Colon (tissue), 2 donors: ENCODE measurements around the gene DKK1.
A peak's percentile ranks its signal among the peaks of the same experiment; 100 is the strongest.

ENCODE experiments used
- FAIRE-seq: peaks from 2 replicates; lab custom pipeline; 2012; peaks lifted over from hg19 to GRCh38; lab: Jason Lieb, UNC
- donor health status: control.
- donor health status: control.

DKK1 gene, protein sequence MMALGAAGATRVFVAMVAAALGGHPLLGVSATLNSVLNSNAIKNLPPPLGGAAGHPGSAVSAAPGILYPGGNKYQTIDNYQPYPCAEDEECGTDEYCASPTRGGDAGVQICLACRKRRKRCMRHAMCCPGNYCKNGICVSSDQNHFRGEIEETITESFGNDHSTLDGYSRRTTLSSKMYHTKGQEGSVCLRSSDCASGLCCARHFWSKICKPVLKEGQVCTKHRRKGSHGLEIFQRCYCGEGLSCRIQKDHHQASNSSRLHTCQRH

DNA sequence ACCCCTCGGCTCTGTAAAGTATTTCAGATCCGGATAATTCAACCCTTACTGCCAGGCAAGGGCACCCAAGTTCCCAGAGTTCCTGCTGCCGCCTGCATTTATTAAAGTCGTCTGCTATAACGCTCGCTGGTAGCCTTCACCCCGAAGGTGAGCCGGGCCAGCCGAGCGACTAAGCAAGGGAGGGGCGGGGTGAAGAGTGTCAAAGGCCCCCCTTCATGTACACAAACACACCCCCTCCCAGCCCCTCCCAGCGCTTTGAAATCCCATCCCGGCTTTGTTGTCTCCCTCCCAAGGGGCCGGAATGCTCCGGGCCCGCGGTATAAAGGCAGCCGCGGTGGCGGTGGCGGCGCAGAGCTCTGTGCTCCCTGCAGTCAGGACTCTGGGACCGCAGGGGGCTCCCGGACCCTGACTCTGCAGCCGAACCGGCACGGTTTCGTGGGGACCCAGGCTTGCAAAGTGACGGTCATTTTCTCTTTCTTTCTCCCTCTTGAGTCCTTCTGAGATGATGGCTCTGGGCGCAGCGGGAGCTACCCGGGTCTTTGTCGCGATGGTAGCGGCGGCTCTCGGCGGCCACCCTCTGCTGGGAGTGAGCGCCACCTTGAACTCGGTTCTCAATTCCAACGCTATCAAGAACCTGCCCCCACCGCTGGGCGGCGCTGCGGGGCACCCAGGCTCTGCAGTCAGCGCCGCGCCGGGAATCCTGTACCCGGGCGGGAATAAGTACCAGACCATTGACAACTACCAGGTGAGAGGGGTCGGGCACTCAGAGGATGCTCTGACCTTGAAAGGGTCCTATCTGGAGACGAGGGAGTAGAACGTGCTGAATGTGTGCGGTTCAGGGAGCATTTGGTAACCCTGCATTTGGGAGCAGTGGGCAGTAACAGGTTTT, at the start of gene DKK1:
DKK1 (plus strand) TSS at position 349 of the 889 bp plus-strand sequence; CDS start at position 503, 154 bp downstream.
- no peak for FAIRE-seq

DNA sequence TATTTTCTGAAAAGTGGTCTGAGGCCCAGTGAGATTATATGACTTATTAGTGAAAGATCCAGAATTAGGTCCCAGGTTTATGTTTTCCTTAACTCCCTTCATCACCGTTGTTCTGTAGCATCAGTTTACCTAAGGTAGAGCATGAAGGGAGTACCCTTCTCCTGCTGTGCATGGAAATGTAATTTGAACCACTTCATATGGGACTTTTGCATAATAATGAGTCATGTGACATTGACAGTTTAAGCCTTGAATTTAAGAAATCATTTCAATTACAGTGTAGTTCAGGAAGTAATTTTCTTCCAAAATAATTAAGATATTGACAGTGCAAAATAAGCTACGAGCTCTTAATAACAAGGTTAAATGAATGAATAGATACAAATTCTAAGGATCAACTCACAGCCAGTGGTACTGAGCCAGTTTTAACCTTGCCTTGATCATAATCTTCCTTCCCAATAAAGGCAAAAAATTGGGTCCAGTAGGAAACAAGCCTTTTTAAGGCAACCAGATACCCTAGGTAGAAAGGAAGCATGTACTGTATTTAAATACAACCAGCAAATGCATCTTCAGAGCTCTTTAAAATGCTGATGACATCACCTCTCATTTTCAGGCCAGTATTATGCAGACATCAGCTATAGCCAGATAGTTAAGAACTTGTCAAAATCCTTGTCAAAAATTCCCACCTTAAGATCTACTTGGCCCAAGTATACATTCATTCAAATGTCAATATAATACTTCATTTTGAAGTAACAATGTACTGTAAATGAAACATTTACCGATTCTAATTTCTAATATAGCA, 48.8 kb upstream of the DKK1 start:
- FAIRE-seq, result no peak

DNA sequence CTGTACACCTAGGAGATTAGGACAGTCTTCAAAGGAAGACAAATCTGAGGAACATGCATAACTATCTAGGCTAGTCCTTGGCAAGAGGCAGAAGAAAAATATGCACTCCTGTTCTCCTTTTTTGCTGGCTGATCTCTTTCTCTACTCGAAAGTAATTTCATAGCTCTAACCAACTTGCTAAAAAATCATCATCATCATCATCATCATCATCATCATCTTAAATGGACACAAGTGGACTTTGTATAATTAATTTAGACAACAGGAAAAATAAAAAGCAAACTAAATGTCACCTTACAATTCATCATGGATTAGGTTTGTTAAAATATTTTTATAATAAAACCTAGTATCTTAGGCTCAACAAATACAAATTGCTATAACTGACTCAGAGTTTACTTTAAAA, 47.2 kb upstream of the DKK1 start:
- FAIRE-seq, result no peak

DNA sequence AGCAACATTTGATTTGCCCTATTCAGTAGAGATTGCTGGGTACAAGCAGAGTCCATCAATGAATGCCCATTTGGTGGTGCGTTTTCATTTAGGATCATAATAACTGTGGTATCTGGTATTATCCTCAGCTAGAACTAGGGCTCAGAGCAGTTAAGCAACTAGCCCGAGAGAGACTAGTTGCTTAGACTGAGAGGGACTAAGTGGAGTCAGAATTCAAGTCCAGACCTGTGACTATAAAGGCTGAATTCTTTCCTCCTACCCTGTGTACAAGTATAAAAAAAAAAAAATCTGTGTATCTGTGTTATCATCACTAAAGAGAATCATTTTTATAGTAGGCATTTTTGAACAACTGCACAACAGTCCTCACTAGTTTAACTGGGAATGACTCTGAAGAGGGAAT, 45.3 kb upstream of the DKK1 start:
- no peak for FAIRE-seq

DNA sequence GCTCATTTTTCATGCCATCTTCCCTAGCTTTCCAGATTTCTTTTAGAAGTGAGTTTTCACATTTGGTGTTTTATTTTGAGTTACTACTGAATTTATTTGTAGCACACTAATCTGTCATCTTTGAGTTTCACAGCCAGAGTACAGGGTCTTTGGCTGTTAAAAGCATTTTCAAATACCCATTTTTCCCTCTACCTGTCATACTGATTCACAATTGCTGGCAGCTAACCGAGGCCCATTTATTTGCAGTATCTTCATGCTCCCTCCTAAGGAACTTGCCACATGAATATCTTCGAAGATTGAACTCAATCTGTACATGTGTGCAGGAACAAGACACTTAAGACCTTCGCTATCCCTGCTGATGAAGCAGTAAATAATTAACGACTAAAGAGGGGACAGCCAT, 44.8 kb upstream of the DKK1 start:
- no peak for FAIRE-seq

DNA sequence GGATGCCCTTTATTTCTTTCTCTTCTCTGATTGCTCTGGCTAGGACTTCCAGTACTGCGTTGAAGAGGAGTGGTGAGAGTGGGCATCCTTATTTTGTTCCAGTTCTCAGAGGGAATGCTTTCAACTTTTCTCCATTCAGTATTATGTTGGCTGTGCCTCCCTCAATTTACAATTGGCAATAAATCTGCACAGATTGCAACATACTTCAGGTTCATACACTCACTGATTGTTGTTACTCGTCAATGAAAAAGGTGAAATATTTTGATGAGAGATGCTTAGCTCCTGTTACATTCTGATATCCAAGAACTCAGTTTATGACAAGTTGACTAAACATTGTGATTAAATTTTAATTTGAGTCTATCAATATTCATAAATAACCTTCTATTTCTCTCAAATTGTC, 37.9 kb upstream of the DKK1 start:
- no peak for FAIRE-seq

DNA sequence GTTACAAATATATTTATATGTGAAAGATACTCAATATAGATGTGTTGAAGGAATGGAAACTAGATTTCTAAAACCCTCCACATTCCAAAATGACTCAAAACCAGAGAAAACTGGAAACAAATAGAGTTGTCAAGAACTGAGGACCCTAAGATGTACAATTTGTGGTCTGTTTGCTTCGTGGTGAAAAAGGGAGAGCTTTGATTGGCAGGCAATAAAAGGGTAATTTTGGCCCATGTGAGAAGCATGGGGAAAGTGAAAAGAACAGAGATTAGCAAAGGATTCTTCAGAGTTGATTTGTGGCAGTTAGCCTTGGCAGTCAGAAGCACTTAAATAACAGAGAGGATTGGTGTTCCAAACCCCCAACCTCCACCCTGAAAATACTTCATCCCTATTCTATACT, 37.1 kb upstream of the DKK1 start:
- FAIRE-seq, result no peak

DNA sequence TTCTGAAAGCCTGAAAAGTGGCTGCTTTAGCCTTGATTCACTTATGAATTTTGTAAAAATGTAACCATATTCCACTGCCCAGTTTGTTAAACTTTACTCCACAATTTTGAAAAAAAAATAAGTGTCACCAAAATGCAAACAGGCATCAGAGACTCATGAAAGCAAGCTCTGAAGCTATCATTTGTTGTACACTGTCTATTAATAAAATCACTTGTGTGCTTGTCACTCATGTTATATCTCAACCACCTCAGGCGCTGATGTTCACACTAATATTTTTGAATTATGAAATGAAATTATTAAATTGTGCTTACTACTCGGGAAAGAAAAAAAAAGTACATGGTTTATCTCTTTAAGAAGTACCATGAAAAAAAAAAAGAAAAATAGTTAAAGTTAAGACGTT, 34.5 kb upstream of the DKK1 start:
- FAIRE-seq, result no peak

DNA sequence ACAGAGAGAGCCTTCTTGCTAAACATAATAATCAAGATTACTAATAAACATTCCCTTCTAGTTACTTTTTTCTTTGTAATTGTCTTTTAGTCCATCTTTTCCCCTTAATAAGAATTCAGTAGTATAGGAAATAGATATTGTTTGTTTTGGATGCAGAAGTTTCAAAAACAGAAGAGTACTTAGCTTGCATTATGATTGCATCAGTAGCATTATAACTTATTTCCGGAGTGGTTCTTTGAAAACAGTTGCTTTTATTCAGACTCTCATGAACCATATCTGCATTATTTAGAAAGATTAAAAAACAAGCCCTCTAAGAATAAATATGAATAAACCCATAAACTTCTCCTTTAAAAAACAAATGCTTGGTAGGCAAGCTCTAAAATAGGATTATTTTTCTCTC, 34.0 kb upstream of the DKK1 start:
- FAIRE-seq, result no peak

DNA sequence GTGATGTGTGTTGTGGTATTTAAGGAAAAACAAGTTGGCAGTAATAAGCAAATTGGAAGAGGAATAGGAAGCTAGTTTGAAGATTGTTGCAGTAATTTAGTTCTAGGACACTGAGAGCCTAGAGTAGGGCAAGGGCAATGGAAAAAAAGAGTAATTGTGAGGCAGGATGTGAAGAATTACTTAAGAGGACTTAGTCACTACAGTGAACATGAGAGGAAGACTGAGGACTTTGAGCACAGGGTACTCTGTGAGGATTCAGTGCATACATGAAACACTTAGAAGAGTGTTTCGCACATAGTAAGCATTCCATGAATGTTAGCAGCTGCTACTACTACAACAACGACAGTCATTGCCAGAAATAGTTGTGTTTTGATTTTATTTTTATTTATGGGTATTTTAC, 30.9 kb upstream of the DKK1 start:
- FAIRE-seq, result no peak

DNA sequence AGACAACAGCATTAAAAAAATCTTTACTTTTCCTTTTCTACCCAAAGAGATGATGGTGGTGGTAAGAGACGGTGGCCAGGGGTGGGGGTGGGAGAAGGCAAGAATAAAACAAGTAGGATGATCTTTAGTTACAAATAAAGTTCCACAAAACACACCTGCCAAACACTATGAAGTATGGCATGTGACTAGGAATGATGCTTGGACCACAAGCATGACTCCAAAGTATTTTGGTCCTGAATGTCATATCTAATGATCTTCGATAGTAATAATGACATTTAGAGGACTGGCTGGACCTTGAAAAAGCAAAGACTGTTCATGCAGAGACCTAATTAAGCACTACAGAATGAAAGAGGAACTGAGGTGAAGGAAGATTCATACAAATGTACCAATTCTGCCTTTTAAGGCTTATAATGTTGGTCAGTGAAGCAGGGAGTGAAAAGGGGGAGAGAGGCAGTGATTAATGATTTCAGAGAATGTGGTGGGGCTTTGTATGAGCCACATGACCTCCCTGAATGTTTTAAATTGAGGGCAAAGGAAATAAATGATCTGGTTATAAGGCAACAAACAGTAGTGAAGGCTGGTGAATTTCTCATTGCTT, 29.6 kb upstream of the DKK1 start:
- no peak for FAIRE-seq

DNA sequence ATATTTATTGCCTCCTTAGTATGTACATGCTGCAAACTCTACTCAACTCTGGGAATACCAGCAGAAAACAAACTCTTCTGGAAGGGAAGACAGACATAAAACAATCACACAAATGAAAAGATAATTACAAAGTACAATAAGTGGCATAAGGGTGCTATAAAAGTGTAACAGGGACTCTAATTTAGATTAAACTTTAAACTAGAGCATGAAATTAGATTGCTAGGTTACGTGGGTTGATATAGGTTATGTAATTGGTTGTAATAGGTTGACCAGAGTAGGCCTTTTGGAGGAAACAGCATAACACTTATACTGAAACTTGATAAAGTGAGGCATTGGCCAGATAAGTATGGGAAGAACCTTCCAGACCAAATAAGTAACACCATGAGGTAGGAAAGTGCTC, 26.2 kb upstream of the DKK1 start:
- peak; percentile 83 for FAIRE-seq

DNA sequence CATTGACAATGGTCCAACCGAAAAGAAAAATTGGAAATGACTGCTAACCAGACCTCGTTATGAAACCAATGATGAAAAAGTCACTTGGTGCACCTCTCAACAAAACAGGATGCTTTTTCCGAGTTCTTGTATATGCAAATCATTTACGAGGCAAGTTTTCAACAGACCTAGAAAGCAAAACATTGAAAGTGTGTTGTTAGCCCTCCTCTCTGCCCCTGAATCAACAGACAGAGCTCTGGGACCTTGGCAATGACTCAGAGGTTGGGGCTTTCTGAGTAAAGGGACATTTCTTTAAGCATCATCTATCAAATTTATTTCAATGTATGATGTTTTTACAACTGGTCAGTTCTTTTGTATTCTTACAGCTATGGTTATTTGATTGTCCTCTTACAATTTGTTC, 16.3 kb upstream of the DKK1 start:
- FAIRE-seq, result no peak

DNA sequence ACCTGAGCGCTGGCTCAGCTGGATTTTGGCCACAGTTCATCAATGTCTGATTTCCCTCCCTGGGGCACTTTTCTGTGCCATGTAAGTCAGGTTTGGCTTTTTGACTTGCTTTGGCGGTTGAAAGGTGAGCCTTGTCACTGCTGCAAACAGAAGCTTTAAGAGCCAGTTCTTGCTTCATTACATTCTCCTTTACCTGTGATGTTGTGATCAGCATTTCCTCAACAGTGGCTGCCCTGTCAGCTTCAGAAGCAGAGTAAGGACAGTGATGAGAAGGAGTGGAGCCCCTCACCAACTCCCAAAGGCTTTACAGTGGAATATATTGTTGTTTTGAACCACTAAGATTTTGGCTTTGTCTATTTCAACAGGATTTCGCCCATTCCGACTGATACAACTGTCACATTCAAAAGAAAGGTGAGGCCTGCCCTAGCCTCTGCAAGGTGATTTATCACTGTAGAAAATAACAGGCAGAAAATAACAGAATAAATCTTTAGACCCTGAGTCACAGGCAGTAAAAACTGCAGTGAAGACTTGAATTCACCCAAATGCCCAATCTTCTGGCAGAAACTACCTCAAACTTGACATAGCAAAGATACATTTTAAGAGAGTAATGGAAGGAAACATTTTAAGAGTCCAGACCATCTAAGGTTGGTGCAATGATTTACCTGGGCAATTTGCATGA, 13.3 kb upstream of the DKK1 start:
- FAIRE-seq, result no peak

DNA sequence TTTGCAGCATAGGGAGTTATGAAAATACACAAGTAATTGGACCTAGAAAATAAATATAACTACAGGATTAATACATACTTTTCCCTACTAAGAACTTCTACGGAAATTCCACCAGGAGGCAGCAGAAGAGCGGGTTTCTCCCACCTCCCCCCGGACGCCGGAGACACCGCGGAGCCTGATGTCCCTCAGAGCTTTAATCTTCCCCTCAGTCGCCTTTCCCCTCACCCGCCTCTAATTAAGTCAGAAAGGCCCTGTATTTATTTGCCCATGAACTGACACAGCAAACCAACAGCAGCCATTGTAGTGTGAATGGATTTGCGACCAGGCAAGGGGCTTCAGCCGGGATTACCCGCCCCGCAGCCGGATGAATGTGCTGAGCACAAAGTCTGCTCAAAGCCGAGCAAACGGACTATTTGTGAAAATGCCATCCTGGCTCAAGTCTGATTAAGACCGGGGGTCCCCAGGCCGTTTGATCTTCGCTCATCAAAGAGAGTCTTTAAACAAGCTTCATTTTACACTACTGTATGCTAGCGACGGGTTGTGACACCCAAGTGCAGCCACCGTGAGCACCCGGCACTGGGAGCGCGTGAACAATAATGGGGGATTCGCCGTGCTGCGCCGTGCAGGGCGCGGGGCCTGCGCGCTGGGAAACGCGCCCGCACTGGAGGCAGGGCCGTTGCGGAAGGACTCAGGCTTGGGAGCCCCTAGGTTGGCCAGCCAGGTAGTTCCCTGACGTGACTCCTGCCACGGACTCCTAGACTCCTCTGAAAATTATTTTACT, 5.6 kb upstream of the DKK1 start:
- no peak for FAIRE-seq

DNA sequence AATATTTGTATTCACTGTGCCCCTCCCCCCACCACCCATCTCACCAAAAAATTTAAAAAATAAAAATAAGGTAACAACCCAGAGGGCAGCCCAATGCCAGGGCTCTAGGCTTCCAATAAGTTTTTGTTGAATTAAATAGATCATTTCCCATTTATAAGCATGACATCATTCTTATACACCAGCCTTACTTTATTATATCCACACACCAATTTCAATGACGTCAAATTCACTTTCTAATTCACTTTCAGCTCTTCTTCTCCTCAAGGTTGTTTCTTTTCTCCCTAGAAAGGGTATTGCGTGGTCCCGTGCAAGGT, 1.2 kb upstream of the DKK1 start:
- FAIRE-seq, result no peak

DNA sequence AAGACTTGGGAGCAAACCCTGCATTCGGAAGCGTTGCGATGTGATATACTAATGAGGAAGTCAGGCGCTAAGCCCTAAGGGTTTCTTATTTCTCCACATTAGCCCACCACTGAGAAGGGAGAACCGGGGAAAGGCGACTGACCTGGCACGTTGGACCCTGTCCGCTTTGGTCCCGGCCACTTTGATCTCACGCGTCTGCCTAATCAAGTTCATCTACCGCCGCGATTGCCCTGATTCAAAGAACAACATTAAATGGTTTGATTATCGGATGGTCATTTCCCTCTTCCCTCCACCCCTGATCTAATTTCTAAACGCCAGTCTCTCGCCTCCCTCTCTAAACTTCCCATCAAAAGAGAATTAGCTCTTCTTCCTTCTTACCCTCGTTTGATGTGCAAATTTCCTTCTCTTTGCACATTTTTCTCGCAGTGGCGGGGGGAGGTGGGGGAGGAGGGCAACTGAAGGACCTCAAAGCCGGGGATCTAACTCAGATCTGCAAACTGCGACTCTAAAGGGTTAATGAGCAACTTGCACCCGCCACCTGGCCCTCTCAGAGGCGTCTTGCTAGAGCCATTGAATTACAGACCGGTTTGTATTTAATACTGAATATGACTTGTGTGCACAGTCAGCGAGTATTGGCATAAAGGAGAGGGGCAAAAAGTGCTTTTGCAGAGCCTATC, 687 bp upstream of the DKK1 start:
- FAIRE-seq, result no peak

DNA sequence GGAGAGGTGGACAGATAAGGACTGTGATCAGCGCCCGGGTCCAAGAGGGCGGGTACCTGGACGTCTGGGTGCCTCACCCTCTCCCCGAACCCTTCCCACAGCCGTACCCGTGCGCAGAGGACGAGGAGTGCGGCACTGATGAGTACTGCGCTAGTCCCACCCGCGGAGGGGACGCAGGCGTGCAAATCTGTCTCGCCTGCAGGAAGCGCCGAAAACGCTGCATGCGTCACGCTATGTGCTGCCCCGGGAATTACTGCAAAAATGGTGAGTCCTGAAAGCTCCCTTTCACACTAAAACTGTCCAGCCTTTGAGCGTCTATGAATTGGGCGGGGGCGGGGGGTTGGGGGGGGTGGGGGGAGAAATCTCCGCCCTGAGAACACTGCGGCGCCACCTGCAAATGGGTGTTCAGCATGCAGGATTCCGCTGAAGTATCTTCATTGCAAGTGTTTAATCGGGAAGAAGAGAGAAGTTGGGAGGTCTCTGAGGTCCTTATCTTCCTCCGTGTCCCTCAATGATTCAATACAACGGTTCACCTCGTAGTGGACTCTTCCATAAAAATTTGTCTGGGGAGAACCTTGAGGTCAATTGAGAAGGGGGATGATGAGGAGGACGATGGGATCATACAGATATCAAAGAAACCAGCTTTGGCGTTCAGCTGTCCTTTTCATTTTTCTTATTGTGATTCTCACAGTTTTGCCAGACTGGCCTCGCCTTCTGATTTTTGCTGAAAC, 906 bp downstream of the DKK1 start:
- no peak for FAIRE-seq

DNA sequence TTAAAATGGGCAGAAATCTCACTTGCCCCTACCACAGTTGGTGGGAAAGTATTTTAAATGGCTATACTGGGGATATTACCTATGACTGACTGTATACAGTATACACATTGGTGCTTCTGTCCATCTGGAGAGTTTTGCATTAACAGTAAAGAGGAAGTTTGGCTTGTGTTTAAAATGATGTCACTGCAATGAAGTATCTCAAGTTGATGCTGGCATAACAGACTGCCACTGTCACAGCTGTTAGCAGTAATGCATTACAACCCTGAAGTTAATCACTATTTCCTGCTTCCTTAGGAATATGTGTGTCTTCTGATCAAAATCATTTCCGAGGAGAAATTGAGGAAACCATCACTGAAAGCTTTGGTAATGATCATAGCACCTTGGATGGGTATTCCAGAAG, 1.9 kb downstream of the DKK1 start:
- FAIRE-seq, result no peak

DNA sequence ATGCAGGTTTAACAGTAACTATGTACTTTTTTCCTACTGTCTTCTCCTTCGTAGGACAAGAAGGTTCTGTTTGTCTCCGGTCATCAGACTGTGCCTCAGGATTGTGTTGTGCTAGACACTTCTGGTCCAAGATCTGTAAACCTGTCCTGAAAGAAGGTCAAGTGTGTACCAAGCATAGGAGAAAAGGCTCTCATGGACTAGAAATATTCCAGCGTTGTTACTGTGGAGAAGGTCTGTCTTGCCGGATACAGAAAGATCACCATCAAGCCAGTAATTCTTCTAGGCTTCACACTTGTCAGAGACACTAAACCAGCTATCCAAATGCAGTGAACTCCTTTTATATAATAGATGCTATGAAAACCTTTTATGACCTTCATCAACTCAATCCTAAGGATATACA, 2.4 kb downstream of the DKK1 start:
- FAIRE-seq, result no peak
